H7 (cell line): ENCODE results near the gene CCDC127. TPM values are rescaled to one million over a fixed set of nuclear protein-coding genes. Genes with fewer than 3 reads are reported as not detected.
"Not testable (repeated sequence)": the region's sequence is repeated elsewhere in the genome, so short reads cannot be mapped to it uniquely, and the experiment has no call there.

Experiments
- DNase-seq: peaks from one replicate; pipeline ENCODE4 v3.0.0; 2012
- H3K27me3 ChIP-seq: 2 replicates; pipeline ENCODE4 v1.6.0; 2011; ENCODE audit warnings: mild to moderate bottlenecking, low read length; ENCODE audit not compliant: control insufficient read depth, insufficient read depth
- H3K36me3 ChIP-seq: replicated peaks from 2 replicates; pipeline ENCODE4 v1.5.1; 2011; ENCODE audit warnings: low read length; ENCODE audit not compliant: control insufficient read depth, insufficient read depth
- H3K4me3 ChIP-seq: 2 replicates; pipeline ENCODE4 v1.5.1; 2011; ENCODE audit warnings: low read depth, mild to moderate bottlenecking, control low read depth, low read length, moderate library complexity; ENCODE audit not compliant: insufficient read depth
- total RNA-seq: library from RNA; depleted of rRNA; stranded (reverse); fragments of >200 nt; shearing (Covaris generic); gene quantifications from 2 replicates; pipeline ENCODE4 v1.2.3, GENCODE V29; 2014

Gene CCDC127
- total RNA-seq, 1 experiment from 2014 or later, result 3.3 TPM

GRCh38 chr5:219991-220390, 2.0 kb upstream of the CCDC127 start:
- H3K36me3 ChIP-seq, result peaks cover 3% of the 10 kb centered on the region
- H3K27me3 ChIP-seq, result no peaks in the 10 kb centered on the region
- no peak for DNase-seq
- H3K4me3 ChIP-seq, result no peak overlapping the region

DNA sequence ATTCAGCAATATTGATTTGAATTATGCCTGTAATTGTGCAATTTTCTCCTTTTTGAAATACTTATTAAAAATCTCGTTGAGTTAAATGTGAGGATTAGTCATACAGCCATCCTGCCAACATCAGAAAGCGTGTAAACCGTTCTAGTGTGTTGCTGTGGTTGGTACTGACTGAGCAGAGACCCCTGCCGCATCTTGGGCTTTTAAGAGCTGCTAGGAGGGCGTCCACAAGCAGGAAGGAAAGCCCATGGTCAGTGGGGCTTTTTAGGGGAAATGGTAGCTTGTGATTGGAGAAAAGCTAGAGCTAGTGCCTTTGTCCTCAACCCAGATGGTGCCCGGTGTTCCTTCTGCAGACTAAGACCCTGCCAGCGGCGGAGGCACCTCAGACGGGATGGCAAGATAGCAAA, 1.5 kb upstream of the CCDC127 start:
- H3K36me3 ChIP-seq, result no peaks in the 10 kb centered on the region; the same call in none of the 2 replicates
- H3K4me3 ChIP-seq, result peak overlapping the region; percentile 94; the same call in 1 of the 2 replicates
- DNase-seq, result peak; percentile 55
- no peaks in the 10 kb centered on the region for H3K27me3 ChIP-seq

- Histone ChIP-seq H3K36me3 (no peaks in the 10 kb centered on the region; the same call in 1 of the 2 replicates), H3K27me3 (no peaks in the 10 kb centered on the region), H3K4me3 (peak overlapping the region; percentile 94)
- peak; percentile 65 for DNase-seq
Measured at GRCh38 chr5:218457-219291, 721 bp upstream of the CCDC127 start.

DNA sequence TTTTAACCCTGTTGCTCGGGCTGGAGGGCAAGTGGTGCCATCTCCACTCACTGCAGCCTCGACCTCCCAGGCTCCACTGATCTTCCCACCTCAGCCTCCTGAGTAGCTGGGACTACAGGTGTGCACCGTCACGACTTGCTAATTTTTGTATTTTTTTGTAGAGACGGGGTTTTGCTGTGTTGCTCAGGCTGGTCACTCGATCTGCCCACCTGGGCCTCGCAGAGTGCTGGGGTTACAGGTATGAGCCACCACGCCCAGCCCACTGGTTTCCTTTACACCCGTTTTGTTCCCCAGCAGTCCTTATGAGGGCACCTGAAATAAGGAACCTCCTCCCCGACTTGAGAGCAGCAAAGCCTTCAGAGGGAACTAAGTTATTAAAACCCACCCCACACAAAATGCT, 1.9 kb downstream of the CCDC127 start:
- not testable (repeated sequence) for H3K36me3 ChIP-seq, DNase-seq, H3K4me3 ChIP-seq, H3K27me3 ChIP-seq

DNA sequence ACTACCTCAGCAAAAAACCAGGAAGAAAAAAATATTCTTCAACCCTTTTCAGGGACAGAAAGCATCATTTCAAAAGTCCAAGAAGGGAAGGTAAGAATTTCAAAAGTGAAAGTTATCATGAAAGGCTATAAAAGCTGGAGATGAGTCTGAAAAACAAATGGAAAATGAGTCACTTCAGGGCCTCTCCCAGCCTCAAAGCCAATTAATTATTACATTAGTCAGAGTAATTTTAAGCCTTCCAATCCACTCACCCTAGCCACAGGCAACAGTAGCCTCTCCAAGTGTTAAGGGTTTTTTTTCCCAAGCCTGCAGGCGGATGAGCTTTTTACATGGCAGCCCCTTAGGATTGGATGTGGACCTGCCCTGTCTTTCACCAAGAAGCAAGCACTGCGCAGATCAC, 2.7 kb downstream of the CCDC127 start:
- not testable (repeated sequence) for DNase-seq, H3K4me3 ChIP-seq, H3K27me3 ChIP-seq, H3K36me3 ChIP-seq

DNA sequence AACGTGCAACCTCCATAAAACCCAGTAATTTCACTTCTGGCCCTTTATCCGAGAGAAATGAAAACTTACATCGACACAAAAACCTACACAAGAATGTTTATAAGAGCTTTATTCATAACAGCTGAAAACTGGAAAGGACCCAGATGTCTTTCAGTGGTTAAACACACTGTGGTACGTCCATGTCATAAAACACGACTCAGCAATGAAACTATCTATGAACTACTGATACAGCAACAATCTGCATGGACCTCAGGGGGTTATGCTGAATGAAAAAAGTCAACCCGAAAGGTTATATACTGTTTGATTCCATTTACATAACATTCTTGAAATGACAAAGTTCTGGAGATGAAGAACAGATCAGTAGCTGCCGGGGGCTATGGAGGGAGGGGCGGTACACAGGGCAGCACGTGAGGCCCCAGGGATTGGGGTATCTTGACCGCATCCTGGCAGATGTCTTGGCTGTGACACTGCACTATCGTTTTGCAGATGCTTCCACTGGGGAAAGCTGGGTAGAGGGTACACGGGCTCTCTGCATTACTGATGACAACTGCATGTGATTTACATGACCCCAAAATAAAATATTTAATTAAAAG, 4.1 kb downstream of the CCDC127 start:
- H3K4me3 ChIP-seq, result no peak overlapping the region
- H3K27me3 ChIP-seq, result no peaks in the 10 kb centered on the region
- no peaks in the 10 kb centered on the region; the same call in 1 of the 2 replicates for H3K36me3 ChIP-seq
- DNase-seq, result no peak

DNA sequence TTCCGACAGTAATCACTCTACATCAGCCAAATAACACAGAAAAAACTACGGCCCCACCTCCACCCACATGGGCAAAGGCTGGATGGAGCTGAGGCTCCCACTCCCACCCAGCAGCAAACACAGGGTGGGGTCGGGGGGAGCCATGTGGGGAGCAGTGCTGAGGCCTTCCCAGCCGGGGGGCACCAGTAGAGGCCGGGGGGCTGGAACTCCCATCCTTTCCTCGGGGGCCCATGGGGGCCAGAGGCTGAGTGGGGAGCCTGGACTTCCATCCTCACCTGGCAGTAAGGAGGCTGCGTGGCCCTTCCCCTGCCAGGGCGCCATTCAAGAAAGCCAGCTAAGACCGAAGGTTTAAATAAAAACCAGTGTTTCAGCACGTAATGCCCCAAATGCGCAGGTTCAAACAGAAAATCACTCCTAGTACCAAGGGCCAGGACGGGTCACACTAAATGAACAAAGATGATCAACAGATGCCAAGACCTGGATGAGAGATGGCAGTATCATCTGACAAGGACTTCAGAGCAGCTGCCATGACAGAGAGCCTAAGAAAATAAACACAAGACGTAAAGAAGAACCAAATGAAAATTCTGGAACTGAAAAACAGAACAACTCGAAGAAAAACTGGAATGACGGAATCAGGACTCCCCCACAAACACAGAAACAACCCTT, 9.4 kb downstream of the CCDC127 start:
- Histone ChIP-seq H3K27me3 (no peaks in the 10 kb centered on the region), H3K4me3 (no peak overlapping the region), H3K36me3 (peaks cover 8% of the 10 kb centered on the region)
- DNase-seq, result peak; percentile 47

GRCh38 chr5:207599-207998, 10.4 kb downstream of the CCDC127 start:
- Histone ChIP-seq H3K4me3 (no peak overlapping the region), H3K27me3 (no peaks in the 10 kb centered on the region), H3K36me3 (peaks cover 8% of the 10 kb centered on the region)
- DNase-seq, result peak; percentile 83

DNA sequence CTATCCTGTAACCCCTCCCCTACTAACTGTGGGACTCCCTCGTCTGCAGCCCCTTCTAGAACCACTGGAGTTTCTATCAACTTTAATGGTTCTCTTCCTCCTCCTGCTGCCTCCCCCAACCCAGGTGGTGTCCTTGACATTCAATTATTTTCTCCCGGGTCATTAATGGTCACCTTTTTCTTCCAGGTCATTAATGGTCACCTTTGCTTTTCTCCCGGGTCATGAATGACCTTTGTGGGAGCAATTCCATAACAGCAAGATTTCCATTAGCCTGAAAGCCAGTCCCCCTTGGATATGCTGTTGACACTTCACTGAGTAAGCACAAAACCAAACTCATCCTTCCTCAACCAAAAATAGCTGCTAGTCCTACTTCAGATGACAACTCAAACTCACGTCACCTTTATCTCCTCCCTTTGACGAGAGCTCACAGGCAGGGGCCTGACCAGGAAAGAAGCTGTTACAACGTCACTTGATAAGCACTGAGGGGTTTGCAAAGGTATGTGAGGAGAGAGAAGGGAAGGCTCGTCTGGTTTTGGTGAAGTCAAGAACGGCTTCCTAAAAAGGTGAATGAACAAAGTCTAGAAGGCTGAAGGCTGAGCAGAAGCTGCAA, 10.9 kb downstream of the CCDC127 start:
- no peaks in the 10 kb centered on the region for H3K27me3 ChIP-seq
- peak; percentile 55 for DNase-seq
- H3K36me3 ChIP-seq, result peaks cover 8% of the 10 kb centered on the region
- no peak overlapping the region for H3K4me3 ChIP-seq

DNA sequence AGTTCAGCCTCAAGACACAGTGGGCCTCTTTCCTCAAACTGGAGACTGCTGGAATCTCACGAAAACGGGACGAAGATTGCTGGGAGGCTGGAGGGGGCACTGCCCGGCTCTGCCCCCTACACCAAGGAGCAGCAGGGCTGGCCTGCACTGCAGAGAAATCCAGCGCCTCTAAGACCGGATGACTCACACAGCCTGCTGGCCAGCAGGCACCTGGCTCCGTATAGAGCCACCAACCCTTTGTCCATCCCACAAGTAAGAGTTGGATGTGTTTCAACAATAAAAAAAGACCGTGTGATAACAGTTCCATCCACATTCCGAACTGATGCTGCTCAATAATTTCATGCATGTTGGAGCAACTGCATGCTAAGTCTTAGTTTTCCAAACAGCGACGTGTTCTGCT, 11.5 kb downstream of the CCDC127 start:
- peaks cover 8% of the 10 kb centered on the region for H3K36me3 ChIP-seq
- no peak overlapping the region for H3K4me3 ChIP-seq
- DNase-seq, result peak; percentile 43
- H3K27me3 ChIP-seq, result no peaks in the 10 kb centered on the region

DNA sequence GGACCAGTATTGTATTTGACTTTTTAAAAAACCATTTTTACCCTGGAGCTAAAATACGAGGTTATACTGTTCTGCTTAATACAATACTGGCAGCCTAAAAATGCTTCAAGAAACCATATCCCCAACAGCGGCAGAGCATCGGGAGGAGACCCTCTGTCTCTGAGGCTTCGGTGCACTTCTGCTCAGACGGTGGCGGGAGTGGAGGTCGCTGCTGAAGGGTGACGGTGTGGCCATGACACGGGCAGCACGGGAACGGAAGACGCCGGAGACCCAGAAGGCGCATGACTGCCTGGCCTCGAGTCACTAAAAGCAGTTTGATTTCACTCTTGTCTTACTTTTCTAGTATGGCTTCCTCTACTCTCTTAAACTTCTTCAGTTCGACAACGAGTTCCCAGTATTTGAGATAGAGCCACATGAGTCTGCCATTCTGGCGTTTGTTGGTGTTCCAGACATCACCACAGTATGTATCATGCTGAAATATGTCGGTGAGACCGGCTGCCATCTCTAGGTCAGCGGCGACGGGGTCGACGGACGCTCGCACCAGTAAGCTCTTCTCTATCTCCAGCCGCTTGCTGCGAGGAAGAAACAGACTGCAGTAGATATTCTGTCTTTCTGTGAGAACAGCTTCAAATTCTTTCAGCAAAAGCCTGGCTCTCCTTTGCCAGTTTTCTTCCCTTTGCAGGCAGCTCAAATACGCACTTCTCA, 12.8 kb downstream of the CCDC127 start:
- Histone ChIP-seq H3K27me3 (no peaks in the 10 kb centered on the region), H3K36me3 (peaks cover 8% of the 10 kb centered on the region), H3K4me3 (no peak overlapping the region)
- no peak for DNase-seq

DNA sequence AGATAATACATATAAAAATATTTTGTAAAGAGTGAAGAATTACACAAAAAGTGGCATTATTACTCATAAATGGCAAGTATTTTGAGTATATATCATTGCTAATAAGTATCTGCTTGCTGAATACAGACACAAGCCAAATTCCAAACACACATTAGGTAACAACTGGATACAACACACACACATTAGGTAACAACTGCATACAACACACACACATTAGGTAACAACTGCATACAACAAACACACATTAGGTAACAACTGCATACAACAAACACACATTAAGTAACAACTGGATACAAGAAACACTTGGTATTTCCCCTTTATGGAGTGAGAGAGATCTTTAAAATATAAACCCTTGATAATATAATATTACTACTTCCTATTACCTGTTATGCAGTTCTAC, 13.5 kb downstream of the CCDC127 start:
- Histone ChIP-seq H3K36me3 (peaks cover 8% of the 10 kb centered on the region), H3K4me3 (no peak overlapping the region), H3K27me3 (no peaks in the 10 kb centered on the region)
- no peak for DNase-seq

DNA sequence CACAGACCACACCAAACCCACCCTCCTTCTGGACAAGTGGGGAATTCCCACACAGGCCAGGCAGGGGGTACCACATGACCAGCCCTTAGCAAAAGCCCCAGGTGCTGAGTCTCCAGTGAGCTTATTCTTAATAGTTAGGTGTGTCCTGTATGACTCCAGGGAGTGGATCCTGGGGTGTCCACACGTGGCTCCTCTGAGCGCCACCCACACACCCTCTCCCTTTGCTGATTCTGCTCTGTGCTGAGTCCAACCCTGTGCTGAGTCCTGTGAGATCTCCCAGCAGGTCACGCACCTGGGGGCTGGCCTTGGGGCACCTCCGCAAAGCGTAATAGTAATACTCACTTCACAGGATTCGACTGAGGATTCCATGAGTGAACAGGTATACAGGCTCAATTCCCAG, 14.0 kb downstream of the CCDC127 start:
- no peak for DNase-seq
- Histone ChIP-seq H3K36me3 (peaks cover 8% of the 10 kb centered on the region), H3K27me3 (no peaks in the 10 kb centered on the region), H3K4me3 (no peak overlapping the region)

DNA sequence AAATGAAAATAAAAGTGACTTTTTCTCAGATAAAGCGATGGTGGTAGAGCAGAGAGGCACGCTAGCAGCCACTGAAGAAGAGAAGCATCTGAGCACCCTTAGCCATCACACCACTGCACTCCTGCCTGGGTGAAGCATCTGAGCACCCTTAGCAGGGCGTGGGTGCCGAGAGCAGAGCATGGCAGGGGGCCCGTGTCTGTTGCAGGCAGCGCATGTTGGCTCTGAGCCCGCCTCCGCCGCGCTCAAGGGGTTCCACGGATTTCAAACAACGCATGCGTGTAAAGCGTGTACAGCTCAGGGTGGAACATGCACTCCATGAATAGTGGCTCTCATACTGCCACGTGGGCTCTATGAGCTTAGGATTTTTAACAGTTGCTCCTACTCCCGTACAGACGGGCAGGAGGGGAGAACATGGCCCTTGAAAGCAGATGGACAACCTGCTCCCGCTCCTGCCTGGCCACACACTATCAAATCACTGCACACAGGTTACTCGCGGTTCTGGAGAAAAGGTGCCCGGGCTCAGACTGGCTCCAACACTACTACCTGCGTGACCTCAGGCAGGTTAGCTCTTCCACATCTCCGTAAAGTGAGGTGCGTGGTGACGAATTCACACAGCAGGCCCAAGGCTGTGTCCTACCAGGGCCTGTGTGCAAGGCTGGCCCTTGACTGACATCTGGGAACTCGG, 14.6 kb downstream of the CCDC127 start:
- DNase-seq, result no peak
- H3K4me3 ChIP-seq, result no peak overlapping the region
- H3K36me3 ChIP-seq, result peaks cover 8% of the 10 kb centered on the region
- H3K27me3 ChIP-seq, result no peaks in the 10 kb centered on the region
